Mucosa of rectum (tissue), 2 donors: ENCODE data around the gene JOSD2.
"Not testable (repeated sequence)": the region's sequence is repeated elsewhere in the genome, so short reads cannot be mapped to it uniquely, and the experiment has no call there.

Source experiments
- H3K27ac ChIP-seq, 2 donors: one replicate each; pipeline ENCODE4 v1.7.0; 2013; ENCODE audit warnings: inconsistent platforms in 2 of 2, low read depth in 2 of 2, low read length in 2 of 2
- H3K27me3 ChIP-seq, 2 donors: one replicate each; pipeline ENCODE4 v1.7.0; 2013; ENCODE audit warnings: low read length in 2 of 2; ENCODE audit not compliant: control insufficient read depth in 2 of 2, insufficient read depth in 2 of 2
- H3K36me3 ChIP-seq, 2 donors: one replicate each; pipeline ENCODE4 v1.7.0; 2013; ENCODE audit warnings: low read length in 2 of 2; ENCODE audit not compliant: control insufficient read depth in 2 of 2, insufficient read depth in 2 of 2
- H3K4me1 ChIP-seq, 2 donors: one replicate each; pipeline ENCODE4 v1.7.0; 2013; ENCODE audit warnings: low read length in 2 of 2, mild to moderate bottlenecking in 1 of 2; ENCODE audit not compliant: control insufficient read depth in 2 of 2, insufficient read depth in 2 of 2
- H3K4me3 ChIP-seq, 2 donors: one replicate each; pipeline ENCODE4 v1.7.0; 2013; ENCODE audit warnings: low read length in 2 of 2
- H3K9ac ChIP-seq, 2 donors: one replicate each; pipeline ENCODE4 v1.7.0; 2013; ENCODE audit warnings: low read length in 2 of 2, low read depth in 1 of 2, mild to moderate bottlenecking in 1 of 2
- H3K9me3 ChIP-seq, 2 donors: one replicate each; pipeline ENCODE4 v1.7.0; 2013; ENCODE audit warnings: low read length in 2 of 2; ENCODE audit not compliant: control insufficient read depth in 2 of 2
- donor health status: healthy.
- donor health status: Normal muscosa, but diverticular disease.

JOSD2 gene

DNA sequence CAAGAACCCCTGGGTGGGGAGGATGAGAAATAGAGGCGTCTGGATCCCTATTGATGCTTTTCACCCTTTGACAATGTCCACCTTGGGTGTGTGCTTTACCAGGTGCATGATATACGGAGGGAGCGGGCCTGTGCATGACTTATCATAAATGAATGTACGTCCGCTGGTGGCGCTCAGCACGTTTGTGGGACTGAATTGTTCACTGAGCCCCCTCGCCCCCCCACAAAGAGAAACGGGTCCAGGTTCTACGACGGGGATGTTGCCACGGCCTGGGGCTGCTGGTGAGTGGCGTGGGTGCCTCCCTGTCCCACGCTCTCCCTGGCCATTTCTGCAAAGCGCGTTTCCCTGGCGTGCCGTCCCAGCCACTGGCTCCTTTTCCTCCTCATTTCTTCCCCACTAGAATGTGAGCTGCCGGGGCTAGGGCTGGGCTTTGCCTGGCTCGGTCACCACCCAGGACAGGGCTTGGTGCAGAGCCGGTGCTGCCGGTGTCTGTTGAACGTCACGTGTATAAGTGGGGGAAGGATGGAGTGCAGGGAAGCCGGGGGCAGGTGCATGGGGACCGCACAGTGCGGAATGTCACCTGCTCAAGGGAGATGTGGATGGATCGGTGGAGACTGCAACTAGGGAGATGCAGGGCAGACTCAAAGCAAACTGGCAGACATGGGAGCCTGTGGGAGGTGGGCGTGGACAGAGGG lies 35.7 kb upstream of the JOSD2 start:
- Histone ChIP-seq H3K27me3 (peaks cover 0 to 5% of the 10 kb centered on the region in 2 donors), H3K27ac (no peak overlapping the region), H3K4me3 (no peak overlapping the region), H3K9ac (no peak overlapping the region), H3K9me3 (no peaks in the 10 kb centered on the region), H3K4me1 (no peaks in the 10 kb centered on the region), H3K36me3 (no peaks in the 10 kb centered on the region)

DNA sequence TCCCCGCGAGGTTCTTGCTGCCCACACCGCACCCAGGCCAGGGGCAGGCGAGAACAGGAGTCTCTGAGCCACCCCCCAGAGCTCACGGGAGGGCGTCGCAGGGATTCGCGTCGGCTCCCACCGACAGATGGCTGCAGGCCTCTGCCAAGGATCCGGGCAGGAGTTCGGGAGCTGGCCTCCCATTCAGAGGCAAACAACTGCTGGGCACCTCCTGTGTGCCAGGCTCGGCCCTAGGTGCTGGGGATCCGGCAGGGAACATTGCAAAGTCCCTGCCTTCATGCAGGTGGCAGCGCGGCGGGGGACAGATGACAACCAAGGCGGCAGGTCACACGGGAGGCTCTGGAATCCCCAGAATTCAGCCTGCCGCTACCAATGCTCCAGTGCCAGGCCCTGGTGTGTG lies 32.0 kb upstream of the JOSD2 start:
- no peak overlapping the region for H3K9ac ChIP-seq
- H3K4me1 ChIP-seq, result no peaks in the 10 kb centered on the region
- no peak overlapping the region for H3K4me3 ChIP-seq
- H3K27me3 ChIP-seq, result no peaks in the 10 kb centered on the region
- no peak overlapping the region for H3K27ac ChIP-seq
- H3K36me3 ChIP-seq, result no peaks in the 10 kb centered on the region
- H3K9me3 ChIP-seq, result no peaks in the 10 kb centered on the region

DNA sequence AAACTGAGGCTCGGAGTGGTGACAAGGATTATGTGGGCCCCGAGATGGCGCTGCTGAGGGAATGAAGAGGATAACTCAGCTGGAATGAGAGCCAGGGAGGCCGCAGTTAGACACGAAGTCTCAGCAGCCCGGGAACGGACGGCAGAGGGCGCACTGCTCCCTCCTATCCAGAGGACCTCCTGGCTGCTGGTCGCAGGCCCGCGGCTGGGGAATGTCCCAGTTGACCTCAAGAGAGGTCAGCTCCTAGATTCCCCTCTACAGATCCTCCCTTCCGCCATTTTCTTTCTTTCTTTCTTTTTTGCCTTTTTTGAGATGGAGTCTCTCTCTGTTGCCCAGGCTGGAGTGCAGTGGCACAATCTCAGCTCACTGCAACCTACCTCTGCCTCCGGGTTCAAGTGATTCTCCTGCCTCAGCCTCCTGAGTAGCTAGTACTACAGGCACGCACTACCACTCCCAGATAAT lies 26.8 kb upstream of the JOSD2 start:
- Histone ChIP-seq H3K4me1 (no peaks in the 10 kb centered on the region), H3K4me3 (no peak overlapping the region), H3K36me3 (no peaks in the 10 kb centered on the region), H3K27me3 (peaks cover 0 to 5% of the 10 kb centered on the region in 2 donors), H3K9me3 (peaks cover under 1% of the 10 kb centered on the region in 2 donors), H3K9ac (no peak overlapping the region), H3K27ac (no peak overlapping the region)

DNA sequence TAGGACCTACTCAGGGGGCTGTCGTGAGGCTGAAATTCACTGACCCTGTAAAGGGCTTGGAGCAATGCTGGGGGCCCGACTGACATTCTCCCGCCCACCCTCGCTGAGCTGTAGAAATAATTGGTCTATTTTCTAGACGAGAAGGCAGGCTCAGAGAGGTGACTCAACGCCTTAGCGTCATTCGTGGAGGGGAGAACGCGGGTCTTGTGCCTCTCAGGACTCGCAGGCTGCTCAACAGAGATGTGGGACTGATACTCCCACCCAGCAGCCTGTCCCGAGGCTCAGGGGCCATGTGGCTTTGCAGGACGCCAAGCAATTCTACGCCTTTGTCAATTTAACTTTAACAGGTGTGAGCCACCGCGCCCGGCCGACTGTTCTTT lies 26.3 kb upstream of the JOSD2 start:
- H3K27ac ChIP-seq, result no peak overlapping the region
- peaks cover 0 to 7% of the 10 kb centered on the region in 2 donors for H3K27me3 ChIP-seq
- no peaks in the 10 kb centered on the region for H3K36me3 ChIP-seq
- H3K4me1 ChIP-seq, result no peaks in the 10 kb centered on the region
- H3K9me3 ChIP-seq, result peaks cover 5 to 6% of the 10 kb centered on the region in 2 donors
- no peak overlapping the region for H3K9ac ChIP-seq
- H3K4me3 ChIP-seq, result no peak overlapping the region

DNA sequence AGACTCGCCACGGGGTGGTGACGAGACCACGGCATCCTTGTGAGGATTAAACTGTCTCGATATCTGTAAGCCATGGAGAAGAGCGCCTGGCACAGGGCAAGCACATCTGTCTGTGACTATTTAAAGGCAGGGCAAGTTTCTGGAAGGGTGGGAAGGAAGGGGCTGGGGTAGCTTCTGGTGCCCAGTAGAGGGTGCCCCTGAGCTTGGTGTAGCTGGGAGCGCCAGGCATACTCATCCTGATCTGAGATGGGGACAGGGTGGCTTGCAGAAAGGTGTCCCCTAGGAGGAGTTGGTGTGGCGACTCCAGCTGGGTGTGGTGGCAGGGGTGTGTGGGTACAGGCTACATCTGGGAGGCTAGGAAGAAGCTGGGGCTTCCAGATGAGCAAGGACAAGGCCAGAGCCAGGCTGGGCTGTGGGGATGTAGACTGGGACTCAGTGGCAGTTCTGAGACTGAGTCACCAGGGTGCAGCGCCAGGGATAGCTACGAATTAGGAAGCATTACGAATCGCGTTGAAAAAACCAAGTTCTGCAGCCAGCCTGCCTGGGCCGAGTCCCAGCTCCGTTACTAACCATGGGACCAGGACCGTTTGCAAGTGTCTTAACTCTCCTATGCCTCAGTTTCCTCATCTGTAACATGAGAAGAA lies 25.8 kb upstream of the JOSD2 start:
- no peaks in the 10 kb centered on the region for H3K4me1 ChIP-seq
- peaks cover 0 to 8% of the 10 kb centered on the region in 2 donors for H3K27me3 ChIP-seq
- H3K9ac ChIP-seq, result no peak overlapping the region
- H3K9me3 ChIP-seq, result peaks cover 5 to 6% of the 10 kb centered on the region in 2 donors
- no peaks in the 10 kb centered on the region for H3K36me3 ChIP-seq
- H3K27ac ChIP-seq, result no peak overlapping the region
- H3K4me3 ChIP-seq, result no peak overlapping the region

DNA sequence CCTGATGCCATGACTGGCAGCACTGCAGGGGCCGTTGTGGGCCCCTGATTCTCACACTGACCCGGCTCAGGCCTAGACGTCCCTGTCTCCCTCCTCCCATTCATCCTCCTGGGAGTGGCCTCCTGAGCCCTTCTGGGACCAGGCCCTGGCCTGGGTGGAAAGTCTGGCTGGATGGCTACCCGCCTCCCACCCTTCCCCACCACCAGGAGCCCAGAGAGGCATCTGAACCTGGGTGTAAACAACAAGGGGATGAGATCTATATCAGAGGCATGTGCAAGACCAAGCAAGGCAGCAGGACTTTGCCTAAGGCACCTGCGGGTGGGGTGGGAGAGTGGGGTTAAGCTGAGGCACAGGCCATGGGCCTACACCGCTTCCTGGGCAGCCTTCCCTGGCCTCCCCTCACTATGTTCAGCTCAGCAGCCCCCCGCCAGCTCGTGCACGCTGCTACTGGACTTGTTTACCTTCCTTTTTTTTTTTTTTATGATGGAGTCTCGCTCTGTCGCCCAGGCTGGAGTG lies 24.7 kb upstream of the JOSD2 start:
- no peak overlapping the region for H3K4me3 ChIP-seq
- peaks cover 5 to 6% of the 10 kb centered on the region in 2 donors for H3K9me3 ChIP-seq
- H3K9ac ChIP-seq, result no peak overlapping the region
- no peaks in the 10 kb centered on the region for H3K36me3 ChIP-seq
- peaks cover 0 to 8% of the 10 kb centered on the region in 2 donors for H3K27me3 ChIP-seq
- no peaks in the 10 kb centered on the region for H3K4me1 ChIP-seq
- H3K27ac ChIP-seq, result no peak overlapping the region

DNA sequence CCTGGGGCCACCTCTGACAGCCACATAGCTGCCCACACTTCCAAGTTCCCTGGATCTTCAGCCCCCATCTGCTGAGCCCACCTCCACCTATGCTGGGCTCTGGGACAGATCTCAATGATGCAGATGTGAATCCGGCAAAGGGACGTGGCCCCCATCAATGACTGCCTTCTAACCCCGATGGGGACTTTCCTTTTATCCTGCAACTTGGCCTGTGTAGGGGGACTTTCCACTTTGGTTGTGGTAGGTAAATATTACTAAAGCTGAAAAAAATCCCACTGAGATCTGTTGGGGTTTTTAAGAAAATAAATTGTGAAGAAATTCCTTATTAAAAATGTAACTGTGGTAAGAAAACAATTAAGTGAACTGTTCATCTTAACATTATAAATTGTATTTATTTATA lies 23.5 kb upstream of the JOSD2 start:
- Histone ChIP-seq H3K9ac (no peak overlapping the region), H3K4me3 (no peak overlapping the region), H3K27me3 (peaks cover 0 to 8% of the 10 kb centered on the region in 2 donors), H3K9me3 (peaks cover 5 to 6% of the 10 kb centered on the region in 2 donors), H3K36me3 (no peaks in the 10 kb centered on the region), H3K4me1 (no peaks in the 10 kb centered on the region), H3K27ac (no peak overlapping the region)

DNA sequence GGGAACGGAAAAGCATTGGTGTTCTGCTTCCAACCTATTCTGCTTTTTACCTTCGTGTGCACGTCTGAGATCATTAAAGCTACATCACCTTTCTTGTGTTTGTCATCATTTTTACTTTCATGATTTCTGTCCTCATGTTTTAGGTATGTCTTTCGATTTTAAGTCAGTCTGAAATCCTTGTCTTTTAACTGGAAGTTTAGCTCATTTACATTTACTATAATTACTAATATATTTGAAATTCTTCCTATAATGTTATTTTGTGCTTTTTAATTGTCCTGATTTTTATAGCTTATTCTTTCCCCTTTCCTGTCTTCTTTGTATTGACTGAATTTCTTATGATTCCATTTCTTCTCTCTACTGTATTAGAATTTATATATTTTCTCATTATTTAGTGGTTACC lies 22.0 kb upstream of the JOSD2 start:
- no peak overlapping the region for H3K9ac ChIP-seq
- no peaks in the 10 kb centered on the region for H3K4me1 ChIP-seq
- peaks cover 0 to 8% of the 10 kb centered on the region in 2 donors for H3K27me3 ChIP-seq
- H3K27ac ChIP-seq, result no peak overlapping the region
- H3K9me3 ChIP-seq, result peaks cover 5 to 6% of the 10 kb centered on the region in 2 donors
- H3K36me3 ChIP-seq, result no peaks in the 10 kb centered on the region
- no peak overlapping the region for H3K4me3 ChIP-seq

DNA sequence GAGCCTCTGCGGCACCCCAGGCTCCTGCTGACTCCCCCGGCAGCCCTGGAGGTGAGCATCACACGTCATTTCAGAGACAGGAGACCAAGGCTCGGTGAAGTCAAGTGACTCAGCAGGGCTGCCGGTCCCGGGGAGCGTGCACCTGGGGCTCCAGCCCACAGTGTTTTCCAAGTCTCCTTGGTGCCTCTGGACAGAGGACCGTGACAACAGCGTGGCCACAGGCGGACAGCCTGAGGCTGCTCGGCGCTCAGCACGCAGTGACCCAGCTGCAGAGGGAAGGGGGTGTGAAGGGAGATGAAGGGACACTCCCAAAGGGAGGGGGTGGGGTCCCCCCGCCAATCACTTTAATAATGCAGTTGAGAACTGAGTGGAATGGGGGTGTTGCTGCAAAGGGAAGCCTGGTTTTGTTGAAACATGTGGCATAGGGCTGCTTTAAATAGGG lies 20.2 kb upstream of the JOSD2 start:
- H3K9ac ChIP-seq, result no peak overlapping the region
- peaks cover 0 to 6% of the 10 kb centered on the region in 2 donors for H3K27me3 ChIP-seq
- no peaks in the 10 kb centered on the region for H3K4me1 ChIP-seq
- H3K9me3 ChIP-seq, result peaks cover 5 to 6% of the 10 kb centered on the region in 2 donors
- H3K36me3 ChIP-seq, result no peaks in the 10 kb centered on the region
- no peak overlapping the region for H3K27ac ChIP-seq
- H3K4me3 ChIP-seq, result no peak overlapping the region

DNA sequence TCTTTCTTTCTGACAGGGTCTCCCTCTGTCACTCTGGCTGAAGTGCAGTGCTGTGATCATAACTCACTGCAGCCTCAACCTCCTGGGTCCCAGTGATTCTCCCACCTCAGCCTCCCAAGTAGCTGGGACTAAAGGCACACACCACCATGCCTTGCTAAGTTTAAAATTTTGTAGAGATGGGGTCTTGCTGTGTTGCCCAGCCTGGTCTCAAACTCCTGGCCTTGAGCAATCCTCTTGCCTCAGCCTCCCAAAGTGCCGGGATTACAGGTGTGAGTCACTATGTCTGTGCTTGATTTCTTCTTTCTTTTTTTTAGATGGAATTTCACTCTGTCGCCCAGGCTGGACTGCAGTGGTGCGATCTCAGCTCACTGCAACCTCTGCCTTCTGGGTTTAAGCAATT lies 17.1 kb upstream of the JOSD2 start:
- not testable (repeated sequence) for H3K9ac ChIP-seq, H3K9me3 ChIP-seq, H3K4me3 ChIP-seq, H3K4me1 ChIP-seq, H3K27ac ChIP-seq, H3K27me3 ChIP-seq, H3K36me3 ChIP-seq
